HG02870 (cell line): ENCODE results near the gene RAB3GAP2.
A peak's percentile ranks its signal among the peaks of the same experiment; 100 is the strongest.
"Not testable (repeated sequence)": the region's sequence is repeated elsewhere in the genome, so short reads cannot be mapped to it uniquely, and the experiment has no call there.

Experiments used
- ATAC-seq: cut with Tn5 transposase; IDR thresholded peaks from one replicate; pipeline ENCODE4 v1.9.1; 2021; ENCODE audit warnings: mild to moderate bottlenecking, moderate library complexity; ENCODE audit not compliant: unreplicated experiment

Gene RAB3GAP2

DNA sequence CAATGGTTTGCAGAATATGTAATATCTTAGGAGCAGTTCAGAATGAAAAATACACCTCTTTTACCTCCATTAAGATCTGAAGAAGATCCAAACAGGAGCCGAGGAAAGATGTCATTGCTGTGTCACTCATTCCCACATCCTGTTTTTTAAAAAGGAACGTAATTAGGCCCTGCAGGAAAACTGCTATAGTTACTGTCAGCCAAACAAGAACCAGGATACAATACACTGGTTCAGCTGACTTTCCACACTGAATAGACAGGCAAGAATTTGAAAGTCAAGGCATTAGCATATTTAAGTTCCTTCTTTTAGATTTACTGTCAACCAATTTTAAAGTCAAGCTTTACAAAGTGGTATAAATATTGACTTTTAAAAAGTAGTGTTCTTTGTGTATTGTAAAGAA is 114.5 kb downstream of the RAB3GAP2 start:
- ATAC-seq: no peak

GRCh38 chr1:220156620-220157146 is 115.6 kb downstream of the RAB3GAP2 start:
- ATAC-seq: no peak

- no peak for ATAC-seq
Observed at GRCh38 chr1:220153147-220153546, 119.1 kb downstream of the RAB3GAP2 start.

GRCh38 chr1:220151454-220151853 is 120.8 kb downstream of the RAB3GAP2 start:
- no peak for ATAC-seq

- peak; percentile 69 for ATAC-seq
Observed at GRCh38 chr1:220149742-220150141, 122.5 kb downstream of the RAB3GAP2 start.

DNA sequence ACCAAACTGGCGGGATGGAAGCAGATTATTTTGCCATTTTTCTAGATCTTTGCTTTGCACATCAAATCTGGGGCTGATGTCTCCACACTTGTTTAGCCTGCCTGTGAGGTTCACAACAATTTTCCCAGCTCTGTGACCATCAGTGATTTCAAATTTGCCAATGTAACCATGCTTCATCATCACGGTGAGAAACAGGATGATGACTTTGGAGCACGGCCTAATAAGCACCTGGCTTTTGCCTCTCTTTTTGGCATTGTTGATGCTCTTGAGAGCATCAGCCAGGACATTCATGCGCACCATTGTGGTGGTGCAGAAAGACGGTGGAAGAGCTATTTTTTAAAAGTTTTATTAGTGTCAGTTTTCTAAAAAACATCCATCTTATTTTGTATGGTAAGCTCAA is 128.2 kb downstream of the RAB3GAP2 start:
- ATAC-seq: no peak

GRCh38 chr1:220139966-220140365 is 132.3 kb downstream of the RAB3GAP2 start:
- no peak for ATAC-seq

- no peak for ATAC-seq
Observed at GRCh38 chr1:220137019-220137786, 135.1 kb downstream of the RAB3GAP2 start.

GRCh38 chr1:220135755-220136154 is 136.5 kb downstream of the RAB3GAP2 start:
- no peak for ATAC-seq

DNA sequence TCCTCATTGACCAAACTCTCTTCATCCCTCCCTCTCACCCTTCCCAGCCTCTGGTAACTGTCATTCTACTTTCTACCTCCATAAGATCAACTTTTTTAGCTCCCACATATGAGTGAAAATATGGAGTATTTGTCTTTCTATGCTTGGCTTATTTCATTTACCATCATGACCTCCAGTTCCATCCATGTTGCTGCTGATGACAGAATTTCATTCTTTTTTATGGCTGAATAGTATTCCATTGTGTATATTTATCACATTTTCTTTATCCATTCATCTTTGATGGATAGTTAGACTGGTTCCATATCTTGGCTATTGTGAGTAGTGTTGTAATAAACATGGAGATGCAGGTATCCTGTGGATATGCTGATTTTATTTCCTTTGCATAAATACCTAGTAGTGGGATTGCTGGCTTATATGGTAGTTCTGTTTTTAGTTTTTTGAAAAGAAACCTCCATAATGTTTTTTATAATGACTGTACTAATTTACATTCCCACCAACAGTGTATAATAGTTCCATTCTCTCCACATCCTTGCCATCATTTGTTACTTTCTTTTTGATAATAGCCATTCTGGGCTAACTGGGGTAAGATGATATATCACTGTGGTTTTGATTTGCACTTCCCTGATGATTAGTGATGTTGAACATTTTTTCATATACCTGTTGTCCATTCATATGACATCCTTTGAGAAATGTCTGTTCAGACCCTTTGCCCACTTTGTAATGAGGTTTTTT is 142.6 kb downstream of the RAB3GAP2 start:
- ATAC-seq: no peak

- ATAC-seq: peak; percentile 46
Observed at GRCh38 chr1:220127076-220127475, 145.2 kb downstream of the RAB3GAP2 start.

DNA sequence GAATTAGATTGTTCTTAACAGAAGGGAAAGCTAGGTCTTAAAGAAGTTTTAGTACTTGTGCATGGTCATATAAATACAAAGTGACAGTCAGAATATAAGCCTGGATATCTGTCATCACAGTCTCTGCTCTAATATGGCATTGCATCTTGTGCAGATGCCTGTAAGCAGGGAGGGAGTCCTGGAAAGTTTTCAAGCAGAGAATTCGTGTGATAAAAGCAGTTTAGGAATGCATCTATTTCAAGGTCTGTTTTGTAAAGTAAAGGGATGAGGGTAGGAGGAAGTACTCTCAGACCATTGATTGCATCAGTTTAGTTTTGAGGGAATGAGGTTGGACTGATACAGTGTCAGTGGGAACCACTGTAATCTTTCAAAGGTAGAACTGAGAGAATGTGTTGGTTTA is 147.7 kb downstream of the RAB3GAP2 start:
- ATAC-seq: no peak

DNA sequence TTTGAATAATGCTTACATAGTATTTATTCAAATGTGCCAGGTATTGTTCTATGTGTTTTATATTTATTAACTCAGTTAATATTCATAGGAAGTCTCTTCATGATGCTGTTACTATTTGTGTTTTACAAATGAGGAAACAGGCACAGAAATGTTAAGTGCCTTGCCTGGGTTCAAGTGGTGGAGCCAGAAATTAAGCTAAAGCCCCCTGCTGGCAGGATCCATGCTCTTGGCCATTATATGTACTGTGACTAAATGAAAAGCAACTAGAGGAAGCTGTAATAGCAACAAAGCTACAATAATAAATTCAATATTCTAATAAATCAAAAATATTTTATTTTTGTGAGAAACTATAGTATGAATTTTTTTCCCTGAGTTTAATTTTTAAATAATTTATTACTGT is 148.4 kb downstream of the RAB3GAP2 start:
- no peak for ATAC-seq

DNA sequence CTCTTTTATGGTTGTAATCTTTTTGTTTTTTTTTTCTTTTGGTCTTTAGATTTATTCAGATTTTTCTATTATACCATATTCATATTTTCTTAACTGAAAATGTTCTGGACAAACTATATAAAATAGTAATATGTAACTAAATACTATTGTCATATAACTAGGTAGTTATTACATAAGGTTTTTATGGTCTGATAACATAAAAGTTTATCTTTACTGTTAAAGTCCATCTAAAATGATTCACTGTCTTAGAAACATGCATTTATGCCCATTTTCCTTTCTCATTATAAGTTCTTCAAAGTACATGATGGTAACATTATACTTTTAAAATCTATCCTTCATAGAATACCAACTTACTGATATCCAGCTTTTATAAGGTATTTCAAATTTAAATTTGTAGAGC is 149.2 kb downstream of the RAB3GAP2 start:
- no peak for ATAC-seq

GRCh38 chr1:220121791-220122530 is 150.3 kb downstream of the RAB3GAP2 start:
- ATAC-seq: no peak

DNA sequence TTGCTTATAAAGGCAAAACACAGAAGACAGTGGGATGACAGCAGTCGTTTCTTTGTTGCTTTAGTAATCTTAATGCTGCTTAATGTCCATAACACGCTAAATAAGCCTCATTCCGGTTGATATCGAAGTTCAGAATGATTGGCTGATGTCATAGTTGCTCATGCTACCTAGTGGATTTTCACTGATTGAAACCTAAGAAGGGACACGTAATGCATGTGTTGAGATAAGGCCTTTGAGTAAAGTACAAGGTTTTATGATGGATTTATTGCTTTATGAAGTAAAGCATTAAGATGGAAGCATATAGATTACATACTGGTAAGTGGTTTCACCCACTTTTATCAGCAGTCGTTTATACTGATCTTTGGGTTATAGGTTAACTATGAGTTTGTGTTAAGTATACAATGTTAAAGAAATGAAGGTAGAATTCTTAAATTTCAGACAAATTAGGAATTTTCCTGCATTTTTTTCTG is 153.2 kb downstream of the RAB3GAP2 start:
- ATAC-seq: no peak

DNA sequence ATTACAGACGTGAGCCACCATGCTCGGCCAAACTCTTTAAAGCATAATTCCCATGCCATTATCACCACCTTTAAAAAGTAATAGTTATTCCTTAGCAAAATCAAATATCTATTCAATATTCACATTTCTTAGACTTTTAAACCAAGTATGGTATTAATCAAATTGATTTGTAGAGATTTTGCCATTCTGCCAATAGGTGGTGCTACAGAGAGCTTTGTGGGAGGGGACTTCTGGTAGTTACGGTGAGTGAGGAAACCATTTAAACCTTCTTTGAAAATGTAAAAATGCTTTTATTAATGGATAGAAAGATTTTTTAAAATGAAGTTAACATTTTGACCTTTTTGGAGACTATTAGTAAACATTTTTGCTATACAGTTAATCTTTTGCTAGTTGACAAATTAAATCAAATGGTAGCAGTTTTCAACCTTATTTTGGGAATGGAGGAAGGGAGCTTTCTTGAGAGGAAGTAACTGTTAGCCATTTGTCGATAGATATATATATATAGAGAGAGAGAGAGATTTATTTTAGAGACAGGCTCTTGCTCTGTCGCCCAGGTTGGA is 159.0 kb downstream of the RAB3GAP2 start:
- ATAC-seq: peak; percentile 58

GRCh38 chr1:220112600-220112999 is 159.7 kb downstream of the RAB3GAP2 start:
- ATAC-seq: not testable (repeated sequence)

GRCh38 chr1:220110473-220110872 is 161.8 kb downstream of the RAB3GAP2 start:
- ATAC-seq: not testable (repeated sequence)

DNA sequence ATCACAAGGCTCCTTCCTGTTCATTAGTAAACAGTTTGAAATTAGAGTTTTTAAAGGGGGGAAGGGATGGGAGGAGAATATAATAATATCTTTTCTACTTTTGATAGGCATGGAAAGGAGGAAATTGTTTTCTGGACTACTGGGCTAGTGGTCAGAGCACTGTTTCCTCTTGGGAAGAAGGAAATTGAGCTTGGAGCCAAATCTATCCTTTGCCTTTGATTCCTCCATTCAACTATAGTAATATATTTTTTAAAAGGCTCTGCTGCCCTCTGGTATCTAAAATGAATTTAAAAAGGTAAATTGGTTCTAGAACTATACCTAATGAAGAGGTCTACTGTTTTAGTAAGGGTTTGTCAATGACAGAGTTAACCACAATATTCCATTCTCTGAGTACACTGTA is 172.4 kb downstream of the RAB3GAP2 start:
- ATAC-seq: no peak
